Measurements from ENCODE around the gene EFNA4.

- TF ChIP-seq RAD21 (IDR thresholded peaks at IDR 0.05; ENCODE audit: low read depth) (no peak), ATF3 (IDR thresholded peaks at IDR 0.05) (no peak), EGR1 (IDR thresholded peaks at IDR 0.05; ENCODE audit: low read depth) (no peak), CTCF (IDR thresholded peaks at IDR 0.05 in 2 of 3, conservative IDR thresholded peaks at IDR 0.05 in 1 of 3; ENCODE audit: borderline replicate concordance in 1 of 3, insufficient read depth in 1 of 3, low read depth in 2 of 3, low read length in 2 of 3) (no peak), EZH2phosphoT487 (IDR thresholded peaks at IDR 0.05; ENCODE audit: borderline replicate concordance) (no peak), EZH2 (IDR thresholded peaks at IDR 0.05) (no peak), SRF (IDR thresholded peaks at IDR 0.05; ENCODE audit: low read depth) (no peak)
These were observed 8.2 kb downstream of the EFNA4 start for GRCh38 chr1:155071701-155072100.
